IPS-18c (cell line): ENCODE data around the gene FMN1.

Experiments used
- H3K4me3 ChIP-seq: 2 replicates; pipeline ENCODE4 v1.7.0; 2013; ENCODE audit warnings: low read depth, mild to moderate bottlenecking, low read length, moderate library complexity; ENCODE audit not compliant: insufficient read depth
- H3K9me3 ChIP-seq: one replicate; pipeline ENCODE4 v1.6.1; 2013; ENCODE audit warnings: mild to moderate bottlenecking, low read length, moderate library complexity; ENCODE audit not compliant: control insufficient read depth, insufficient read depth

Gene FMN1

DNA sequence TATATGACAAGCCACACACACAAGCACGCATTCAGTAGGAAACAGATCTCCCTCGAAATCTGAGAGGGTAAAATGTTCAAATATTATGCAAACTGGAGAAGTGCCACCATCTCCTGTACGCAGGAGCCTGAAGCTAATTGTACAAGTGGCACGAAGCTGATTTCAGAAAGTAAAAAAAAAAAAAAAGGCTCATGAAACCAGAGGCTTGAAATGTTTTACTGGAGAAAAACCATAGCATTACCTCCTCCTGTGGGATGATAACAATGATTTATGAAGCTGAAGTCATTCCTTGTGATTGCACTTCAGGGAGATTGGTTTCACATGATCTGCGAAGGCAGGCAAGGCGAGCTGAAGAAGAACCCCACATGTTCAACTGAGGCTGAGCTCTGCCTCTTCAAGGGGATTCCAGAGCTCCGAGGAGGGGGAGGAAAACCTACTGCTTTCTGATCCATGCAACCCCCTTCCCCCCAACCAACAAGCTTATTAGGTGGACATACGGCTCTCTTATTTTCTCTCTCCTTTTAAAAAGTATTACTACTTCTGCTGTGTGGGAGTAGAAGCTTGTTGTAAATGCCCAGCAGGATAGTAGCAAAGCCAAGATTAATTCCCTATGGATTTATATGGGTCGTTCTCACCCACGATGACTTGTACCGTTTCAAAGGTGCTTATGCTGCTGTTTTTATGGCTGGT is 375.6 kb downstream of the FMN1 start:
- Histone ChIP-seq H3K4me3 (no peak overlapping the region), H3K9me3 (no peaks in the 10 kb centered on the region)

- Histone ChIP-seq H3K9me3 (no peaks in the 10 kb centered on the region), H3K4me3 (no peak overlapping the region)
Observed at GRCh38 chr15:32817577-32817976, 376.9 kb downstream of the FMN1 start.

DNA sequence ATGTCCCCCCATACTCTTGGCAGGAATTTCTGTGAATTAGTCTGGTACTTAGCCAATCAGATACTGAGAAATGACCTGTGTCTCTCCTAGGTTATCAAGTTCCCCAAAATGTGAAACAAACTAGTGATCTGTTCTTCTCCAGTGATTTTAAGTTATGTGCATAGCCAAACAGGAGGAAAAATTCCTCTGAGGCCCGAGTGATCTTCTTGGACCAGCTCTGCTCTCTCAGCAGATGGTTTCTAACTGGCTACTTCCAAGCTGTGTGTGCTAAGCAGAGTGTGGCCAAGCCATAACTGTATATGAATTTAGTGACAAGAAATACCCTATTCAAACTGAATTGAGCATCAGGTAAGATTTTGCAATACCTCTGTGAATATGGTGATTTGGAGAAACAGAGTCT is 387.2 kb downstream of the FMN1 start:
- Histone ChIP-seq H3K9me3 (no peaks in the 10 kb centered on the region), H3K4me3 (no peak overlapping the region)

DNA sequence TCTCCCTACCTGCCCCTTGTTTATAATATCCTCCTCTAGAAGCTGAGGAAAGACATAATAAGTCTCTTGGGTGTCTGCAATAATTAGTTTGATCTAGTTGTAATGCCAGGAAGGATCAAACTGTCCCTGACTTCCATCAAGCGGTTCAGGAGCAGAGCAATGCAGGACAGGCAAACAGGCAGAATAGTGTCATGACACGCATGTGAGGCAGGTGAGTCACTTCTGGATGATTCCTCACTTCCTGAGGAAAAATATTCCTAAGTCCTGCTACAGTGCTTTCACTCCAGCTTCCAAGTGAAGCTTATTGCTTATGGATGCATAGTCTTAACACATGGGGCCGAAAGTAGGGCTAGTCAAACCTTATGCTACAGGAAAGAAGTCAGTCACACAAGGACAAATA is 390.9 kb downstream of the FMN1 start:
- no peak overlapping the region for H3K4me3 ChIP-seq
- no peaks in the 10 kb centered on the region for H3K9me3 ChIP-seq

DNA sequence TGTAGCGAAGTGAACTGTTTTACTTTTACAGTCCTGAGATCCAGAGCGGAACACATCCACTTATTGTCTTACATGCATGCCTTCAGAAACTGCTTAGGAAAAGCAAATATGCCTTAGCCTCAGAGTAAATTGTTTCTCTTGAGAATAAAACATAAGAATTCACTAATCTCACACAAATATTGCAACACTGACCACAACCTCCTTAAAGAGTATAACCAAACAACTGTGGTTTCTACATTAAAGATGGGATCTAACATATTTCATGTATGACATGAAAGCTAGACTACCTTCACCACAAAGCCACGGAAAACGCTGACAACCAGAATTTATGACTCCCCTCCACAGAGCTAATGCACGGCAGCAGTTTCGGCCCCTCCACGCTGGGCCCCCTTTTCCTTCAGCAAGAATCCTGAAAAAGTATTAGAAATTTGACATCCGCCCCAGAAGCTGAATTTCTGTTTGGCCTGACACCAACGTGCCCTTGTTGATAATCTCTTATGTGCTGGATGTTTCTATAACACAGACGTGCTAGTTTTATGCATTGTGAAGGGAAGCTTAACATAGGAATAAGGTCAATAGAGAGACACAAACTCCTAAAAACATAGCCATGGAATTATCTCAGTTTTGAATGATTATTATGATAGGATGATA is 392.1 kb downstream of the FMN1 start:
- no peak overlapping the region for H3K4me3 ChIP-seq
- H3K9me3 ChIP-seq, result no peaks in the 10 kb centered on the region

- Histone ChIP-seq H3K4me3 (no peak overlapping the region), H3K9me3 (no peaks in the 10 kb centered on the region)
Observed at GRCh38 chr15:32799936-32800535, 394.5 kb downstream of the FMN1 start.

DNA sequence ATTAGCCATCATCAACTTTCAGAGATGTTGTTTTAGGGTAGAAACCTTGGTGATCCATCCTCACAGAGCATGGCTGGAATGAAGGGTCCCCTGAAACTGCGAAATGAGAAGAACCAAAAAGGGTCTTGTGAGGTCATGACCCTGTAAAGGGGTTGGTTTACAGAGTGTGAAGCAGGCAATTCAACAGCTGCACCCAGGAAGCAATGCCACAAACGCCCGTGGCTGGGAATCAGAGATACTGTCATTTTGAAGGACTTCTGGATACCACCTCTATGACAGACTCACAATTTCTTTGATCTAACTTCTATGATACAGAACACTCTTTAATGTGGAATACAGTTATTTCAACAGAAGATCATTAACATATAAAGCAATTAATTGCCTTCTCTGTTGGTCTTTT is 397.7 kb downstream of the FMN1 start:
- Histone ChIP-seq H3K9me3 (no peaks in the 10 kb centered on the region), H3K4me3 (no peak overlapping the region)

DNA sequence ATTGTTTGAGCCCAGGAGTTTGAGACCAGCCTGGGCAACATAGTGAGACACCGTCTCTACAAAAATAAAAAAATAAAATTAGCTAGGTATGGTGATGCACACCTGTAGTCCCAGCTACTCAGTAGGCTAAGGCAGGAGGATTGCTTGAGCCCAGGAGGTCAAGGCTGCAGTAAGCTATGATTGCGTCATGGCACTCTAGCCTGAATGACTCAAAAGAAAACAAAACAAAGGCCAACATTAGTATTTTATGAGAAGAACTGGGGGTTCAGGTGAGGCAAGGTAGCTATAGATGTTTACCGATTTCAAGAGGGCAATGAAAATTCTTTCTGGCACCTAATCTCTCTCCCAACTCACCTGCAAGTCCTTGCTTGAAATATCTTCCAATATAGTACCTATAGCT is 399.5 kb downstream of the FMN1 start:
- no peak overlapping the region for H3K4me3 ChIP-seq
- no peaks in the 10 kb centered on the region for H3K9me3 ChIP-seq

DNA sequence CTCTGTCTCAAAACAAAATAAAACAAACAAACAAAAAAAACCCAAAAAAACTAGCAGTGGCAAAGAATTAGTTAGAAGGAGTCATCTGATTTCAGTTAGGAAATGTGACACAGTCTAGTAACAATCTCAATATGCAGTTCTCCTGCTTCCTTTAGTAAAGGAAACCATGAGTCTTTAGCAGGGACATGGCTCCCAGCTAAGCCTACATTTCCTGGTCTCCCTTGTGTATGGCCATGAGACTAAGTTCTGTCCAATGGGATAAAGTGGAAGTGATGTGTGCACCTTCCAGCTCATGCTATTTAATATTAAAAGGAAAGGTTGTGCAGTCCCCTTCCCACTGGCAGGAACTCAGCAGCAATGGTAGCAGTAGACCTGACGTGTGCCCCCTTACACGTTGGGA is 402.1 kb downstream of the FMN1 start:
- no peaks in the 10 kb centered on the region for H3K9me3 ChIP-seq
- no peak overlapping the region for H3K4me3 ChIP-seq

- no peak overlapping the region for H3K4me3 ChIP-seq
- H3K9me3 ChIP-seq, result no peaks in the 10 kb centered on the region
Observed at GRCh38 chr15:32790352-32790999, 404.0 kb downstream of the FMN1 start.

- H3K4me3 ChIP-seq, result no peak overlapping the region
- H3K9me3 ChIP-seq, result no peaks in the 10 kb centered on the region
Observed at GRCh38 chr15:32787949-32788348, 406.6 kb downstream of the FMN1 start.

GRCh38 chr15:32786906-32787305 is 407.6 kb downstream of the FMN1 start:
- H3K9me3 ChIP-seq, result no peaks in the 10 kb centered on the region
- no peak overlapping the region for H3K4me3 ChIP-seq

GRCh38 chr15:32784581-32784980 is 409.9 kb downstream of the FMN1 start:
- Histone ChIP-seq H3K4me3 (no peak overlapping the region), H3K9me3 (no peaks in the 10 kb centered on the region)

GRCh38 chr15:32781781-32782180 is 412.7 kb downstream of the FMN1 start:
- Histone ChIP-seq H3K4me3 (no peak overlapping the region), H3K9me3 (no peaks in the 10 kb centered on the region)

GRCh38 chr15:32778391-32779176 is 415.9 kb downstream of the FMN1 start:
- no peaks in the 10 kb centered on the region for H3K9me3 ChIP-seq
- no peak overlapping the region for H3K4me3 ChIP-seq

DNA sequence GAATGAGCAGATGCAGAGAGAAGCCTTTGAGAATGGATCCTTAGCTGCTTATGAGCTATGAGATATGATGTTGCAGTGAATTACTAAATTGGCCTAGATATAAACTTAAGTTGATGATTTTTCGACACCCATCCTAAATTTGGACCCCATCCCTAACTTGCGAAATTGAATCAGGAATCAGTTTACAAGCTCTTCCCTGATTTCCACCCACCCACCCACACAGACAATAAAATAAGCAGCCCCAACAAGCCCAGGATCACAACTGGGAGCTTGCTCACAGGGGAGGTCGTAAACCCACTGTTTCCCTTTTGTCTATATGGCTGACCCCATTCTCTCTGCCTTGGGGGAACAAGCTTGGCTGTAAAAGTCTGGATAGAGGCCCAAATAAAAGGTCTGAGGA is 419.4 kb downstream of the FMN1 start:
- H3K9me3 ChIP-seq, result no peaks in the 10 kb centered on the region
- H3K4me3 ChIP-seq, result no peak overlapping the region

GRCh38 chr15:32774022-32774421 is 420.5 kb downstream of the FMN1 start:
- H3K9me3 ChIP-seq, result no peaks in the 10 kb centered on the region
- H3K4me3 ChIP-seq, result no peak overlapping the region
